GM23248 (cell line): Measurements from ENCODE around the gene MPHOSPH9.

Source experiments
- EZH2 ChIP-seq: fragments of 200-600 bp; sonication (generic); IDR thresholded peaks from 2 replicates; pipeline ENCODE4 v1.6.1; 2018; ENCODE audit warnings: antibody characterized with exemption, mild to moderate bottlenecking; ENCODE audit not compliant: insufficient read depth, poor library complexity, severe bottlenecking
- EZH2phosphoT487 ChIP-seq: fragments of 200-600 bp; sonication (generic); IDR thresholded peaks from 2 replicates; pipeline ENCODE4 v1.6.1; 2018; ENCODE audit warnings: antibody characterized with exemption, moderate library complexity, mild to moderate bottlenecking, low read depth; ENCODE audit not compliant: insufficient read depth

- no peak for TF ChIP-seq EZH2
- TF ChIP-seq EZH2phosphoT487 = no peak
Measured at GRCh38 chr12:123254853-123255446, 22.0 kb upstream of the MPHOSPH9 start.
